GM12878 (cell line): ENCODE data around the gene PDZK1IP1. TPM values are rescaled to one million over a fixed set of nuclear protein-coding genes. Genes with fewer than 3 reads are reported as not detected.

Experiments
- ATAC-seq: fragments of 200-7000 bp; cut with Tn5 transposase; 3 replicates; pipeline ENCODE4 v1.9.1; 2020; ENCODE audit warnings: mild to moderate bottlenecking, moderate library complexity
- BruUV-seq: library from RNA; stranded (reverse); fragments of 400-500 nt; replicated peaks from 2 replicates; lab custom pipeline; 2021; lab: Mats Ljungman, UMichigan
- CTCF ChIA-PET: fragments of 300-600 bp; sonication (Branson Sonifier 250); formaldehyde crosslinking; extraction: SDS; loops from one replicate; lab custom pipeline; 2021; ENCODE audit warnings: inconsistent platforms; lab: Yijun Ruan, JAX
- POLR2A ChIA-PET: fragments of 350-600 bp; formaldehyde crosslinking; extraction: SDS; loops from one replicate; lab custom pipeline; 2021; ENCODE audit warnings: inconsistent platforms; lab: Charles Lee
- RAD21 ChIA-PET: fragments of 300-600 bp; sonication (Branson Sonifier 250); formaldehyde crosslinking; loops from one replicate; lab custom pipeline; 2023; ENCODE audit warnings: antibody characterized with exemption; ENCODE audit not compliant: unreplicated experiment; lab: Charles Lee
- SMC1A ChIA-PET: fragments of 300-600 bp; sonication (Branson Sonifier 250); formaldehyde crosslinking; loops from one replicate; lab custom pipeline; 2023; ENCODE audit not compliant: unreplicated experiment, uncharacterized antibody; lab: Charles Lee
- DNase-seq: peaks from one replicate; pipeline ENCODE4 v3.0.0-alpha.2; 2011; ENCODE audit warnings: low read depth, low spot score
- FAIRE-seq: peaks from 3 replicates; lab custom pipeline; 2011; peaks lifted over from hg19 to GRCh38; lab: Jason Lieb, UNC
- H2AFZ ChIP-seq: 2 replicates; pipeline ENCODE4 v1.6.0; 2011; ENCODE audit warnings: low read depth, low read length, control low read depth; ENCODE audit not compliant: control insufficient read depth
- H3K27ac ChIP-seq: 2 replicates; pipeline ENCODE4 v1.5.1; 2011; ENCODE audit warnings: control low read depth; ENCODE audit not compliant: control insufficient read depth, insufficient read depth
- H3K27me3 ChIP-seq, 2 experiments: replicated peaks in 1 of 2; 2 replicates each; pipeline versions ENCODE4 v1.6.0 to v1.6.1; 2011; ENCODE audit warnings: low read length in 1 of 2; ENCODE audit not compliant: control insufficient read depth in 2 of 2, insufficient read depth in 2 of 2
- H3K36me3 ChIP-seq, 2 experiments: 2 replicates each; pipeline ENCODE4 v1.5.1; 2011; ENCODE audit warnings: low read length in 1 of 2; ENCODE audit not compliant: control insufficient read depth in 2 of 2, insufficient read depth in 2 of 2
- H3K4me1 ChIP-seq: 2 replicates; pipeline ENCODE4 v1.6.1; 2011; ENCODE audit warnings: mild to moderate bottlenecking, low read length, moderate library complexity, mixed read lengths; ENCODE audit not compliant: control insufficient read depth, insufficient read depth
- H3K4me2 ChIP-seq: 2 replicates; pipeline ENCODE4 v1.6.0; 2011; ENCODE audit warnings: control low read depth; ENCODE audit not compliant: control insufficient read depth, insufficient read depth
- H3K4me3 ChIP-seq: fragments of 200-600 bp; sonication (generic); 2 replicates; pipeline ENCODE4 v1.5.1; 2016
- H3K79me2 ChIP-seq: 2 replicates; pipeline ENCODE4 v1.6.0; 2011; ENCODE audit warnings: low read length; ENCODE audit not compliant: control insufficient read depth, insufficient read depth
- H3K9ac ChIP-seq: 2 replicates; pipeline ENCODE4 v1.8.0; 2011; ENCODE audit warnings: low read length, control low read depth, mixed read lengths; ENCODE audit not compliant: control insufficient read depth, insufficient read depth
- H3K9me3 ChIP-seq: replicated peaks from 3 replicates; pipeline ENCODE4 v1.5.1; 2011; ENCODE audit warnings: mild to moderate bottlenecking, low read length; ENCODE audit not compliant: control insufficient read depth, insufficient read depth
- H4K20me1 ChIP-seq: 2 replicates; pipeline ENCODE4 v1.6.0; 2011; ENCODE audit not compliant: control insufficient read depth, insufficient read depth
- EZH2 ChIP-seq: IDR thresholded peaks from 2 replicates; pipeline ENCODE4 v1.6.1; 2012; ENCODE audit warnings: low read depth, mild to moderate bottlenecking, control low read depth, inconsistent platforms, low read length, borderline replicate concordance; ENCODE audit not compliant: control insufficient read depth
- FOS ChIP-seq: IDR thresholded peaks from 3 replicates; pipeline ENCODE4 v1.6.1; 2011; ENCODE audit warnings: borderline replicate concordance; ENCODE audit not compliant: insufficient read length; ENCODE audit errors: extremely low read depth
- HSF1 ChIP-seq: fragments of 150-350 bp; IDR thresholded peaks from 2 replicates; pipeline ENCODE4 v1.6.1; 2014; ENCODE audit warnings: mild to moderate bottlenecking, low read depth, low read length
- IRF4 ChIP-seq: IDR thresholded peaks from 2 replicates; pipeline ENCODE4 v1.6.1; 2011; ENCODE audit warnings: low read depth, low read length
- LARP7 ChIP-seq: fragments of 450-650 bp; IDR thresholded peaks from 2 replicates; pipeline ENCODE4 v1.6.1; 2017; ENCODE audit warnings: mild to moderate bottlenecking
- NFXL1 ChIP-seq: fragments of 450-650 bp; IDR thresholded peaks from 2 replicates; pipeline ENCODE4 v1.6.1; 2017; ENCODE audit warnings: antibody characterized with exemption, mild to moderate bottlenecking, borderline replicate concordance
- RCOR1 ChIP-seq: conservative IDR thresholded peaks from 2 replicates; pipeline ENCODE4 v1.6.1; 2012; ENCODE audit warnings: low read depth, low read length, improper control_type of control experiment
- SP1 ChIP-seq: IDR thresholded peaks from one replicate; pipeline ENCODE4 v1.6.1; 2011; ENCODE audit warnings: low read depth, low read length
- USF1 ChIP-seq: IDR thresholded peaks from 2 replicates; pipeline ENCODE4 v1.6.1; 2011; ENCODE audit warnings: borderline replicate concordance, low read depth, mild to moderate bottlenecking, moderate library complexity, mixed read lengths, low read length; ENCODE audit not compliant: insufficient read depth; ENCODE audit errors: extremely low read length
- WGBS: methylation state at CpG from one replicate; pipeline ENCODE4 v1.1.6; 2016; ENCODE audit warnings: low lambda C conversion rate; ENCODE audit not compliant: insufficient replicate concordance, insufficient coverage; ENCODE audit errors: missing lambda C conversion rate; 5-methylcytosine and 5-hydroxymethylcytosine counted together
- in situ Hi-C: fragments of 300-500 bp; cut with MboI; formaldehyde crosslinking; loops from 9 replicates; pipeline ENCODE4 v1.14.3; 2018; ENCODE audit warnings: mixed read lengths
- intact Hi-C: fragments of 100-400 bp; cut with micrococcal nuclease; formaldehyde crosslinking; loops from one replicate; pipeline ENCODE4 v1.14.2; 2022; ENCODE audit not compliant: unreplicated experiment
- polyA plus RNA-seq, 11 experiments: library from polyadenylated mRNA; depleted of rRNA in 4 of 11; unstranded in 6 of 11; stranded (reverse) in 5 of 11; fragments of >200 nt; fragmentation: Nextera tagmentation in 4 of 11; fragmentation: Illumina TruSeq in 1 of 11; extraction: Ambion mirVana in 4 of 11; extraction: Trizol in 1 of 11; gene quantifications; 1 replicate in 1 of 11; 2 replicates in 10 of 11; pipeline versions ENCODE4 v1.2.1 to v1.2.3, GENCODE V29; 2011 to 2016; ENCODE audit warnings: inconsistent platforms in 2 of 11, missing spikeins in 2 of 11, low read depth in 1 of 11
- total RNA-seq, 4 experiments: library from RNA; depleted of rRNA in 3 of 4; stranded (reverse); fragments of >200 nt in 3 of 4; fragmentation: Illumina TruSeq in 1 of 4; extraction: Trizol in 1 of 4; gene quantifications; 2 replicates each; pipeline versions ENCODE4 v1.2.1 to v1.2.3, GENCODE V29; 2013 to 2021
- TF ChIP-seq, protein P1 (sequence below): IDR thresholded peaks from 2 replicates; pipeline ENCODE4 v1.6.1; 2012; ENCODE audit warnings: low read depth, low read length, improper control_type of control experiment
- TF ChIP-seq, protein P2 (sequence below): fragments of 450-650 bp; IDR thresholded peaks from 2 replicates; pipeline ENCODE4 v1.6.1; 2017; ENCODE audit warnings: mild to moderate bottlenecking, low read depth, inconsistent platforms; ENCODE audit not compliant: poor library complexity, severe bottlenecking

Gene PDZK1IP1
- total and polyA plus RNA-seq, 10 of the 15 experiments (the other 5 are each of a cell fraction or from before 2014, with no cell fraction given): not detected

GRCh38 chr1:47224676-47225399 is 35.0 kb upstream of the PDZK1IP1 start (continued):
- no peak for TF ChIP-seq USF1
- TF ChIP-seq, protein P1, sequence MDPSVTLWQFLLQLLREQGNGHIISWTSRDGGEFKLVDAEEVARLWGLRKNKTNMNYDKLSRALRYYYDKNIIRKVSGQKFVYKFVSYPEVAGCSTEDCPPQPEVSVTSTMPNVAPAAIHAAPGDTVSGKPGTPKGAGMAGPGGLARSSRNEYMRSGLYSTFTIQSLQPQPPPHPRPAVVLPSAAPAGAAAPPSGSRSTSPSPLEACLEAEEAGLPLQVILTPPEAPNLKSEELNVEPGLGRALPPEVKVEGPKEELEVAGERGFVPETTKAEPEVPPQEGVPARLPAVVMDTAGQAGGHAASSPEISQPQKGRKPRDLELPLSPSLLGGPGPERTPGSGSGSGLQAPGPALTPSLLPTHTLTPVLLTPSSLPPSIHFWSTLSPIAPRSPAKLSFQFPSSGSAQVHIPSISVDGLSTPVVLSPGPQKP: no peak
- no peak for TF ChIP-seq SP1
- TF ChIP-seq EZH2: no peak
- TF ChIP-seq NFXL1: no peak
- TF ChIP-seq LARP7: no peak

DNA sequence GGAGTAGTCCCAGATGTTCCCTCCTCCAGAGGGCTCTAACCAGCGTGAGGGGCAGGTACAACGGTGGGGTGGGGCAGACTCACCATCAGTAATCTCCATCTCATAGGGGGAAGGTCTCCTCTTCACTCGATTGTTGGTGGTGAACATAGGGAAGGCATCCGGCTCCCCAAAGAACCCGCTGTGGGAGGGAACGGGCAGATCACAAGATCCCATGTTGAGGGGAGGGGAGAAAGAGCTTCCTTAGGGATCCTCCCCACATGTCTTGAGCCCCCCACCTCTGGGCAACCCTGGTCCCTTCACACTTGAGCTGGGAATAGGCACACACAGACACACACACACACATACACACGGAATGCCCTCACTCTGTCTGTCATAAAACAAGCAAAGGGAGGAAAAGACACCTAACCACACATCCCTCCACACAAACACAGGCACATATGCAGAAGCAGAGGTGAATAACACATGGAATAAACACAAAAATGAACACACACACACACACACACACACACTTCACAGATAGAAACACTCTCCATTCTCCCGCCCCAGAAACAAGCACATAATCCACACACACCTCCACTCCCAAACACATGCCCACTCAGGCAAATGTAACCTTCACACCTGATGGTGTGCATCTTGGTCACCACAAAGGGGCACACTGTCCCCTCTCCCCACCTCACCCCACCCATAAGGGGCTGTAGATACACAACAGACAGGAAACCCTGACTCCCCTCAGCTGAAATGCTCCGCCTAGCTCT is 34.3 kb upstream of the PDZK1IP1 start:
- Histone ChIP-seq H4K20me1 (no peaks in the 10 kb centered on the region), H3K9me3 (no peaks in the 10 kb centered on the region), H3K4me3 (no peak overlapping the region), H3K9ac (no peak overlapping the region), H2AFZ (no peak overlapping the region), H3K36me3 (no peaks in the 10 kb centered on the region), H3K4me2 (no peak overlapping the region), H3K79me2 (no peaks in the 10 kb centered on the region), H3K4me1 (no peaks in the 10 kb centered on the region), H3K27ac (no peak overlapping the region), H3K27me3 (peaks cover 7 to 23% of the 10 kb centered on the region in 2 experiments)
- no peak for ATAC-seq
- FAIRE-seq: no peak
- no TSS peak for BruUV-seq
- 40% methylated on average over 9 of the region's 9 CpGs for WGBS
- ChIA-PET SMC1A (no interaction called here), RAD21 (no interaction called here), POLR2A (no interaction called here), CTCF (no interaction called here)
- intact Hi-C loops (no loop called here), in situ Hi-C loops (no loop called here)
- no peak for TF ChIP-seq SP1
- TF ChIP-seq RCOR1: no peak
- no peak for TF ChIP-seq IRF4
- no peak for TF ChIP-seq FOS
- TF ChIP-seq, protein P2, sequence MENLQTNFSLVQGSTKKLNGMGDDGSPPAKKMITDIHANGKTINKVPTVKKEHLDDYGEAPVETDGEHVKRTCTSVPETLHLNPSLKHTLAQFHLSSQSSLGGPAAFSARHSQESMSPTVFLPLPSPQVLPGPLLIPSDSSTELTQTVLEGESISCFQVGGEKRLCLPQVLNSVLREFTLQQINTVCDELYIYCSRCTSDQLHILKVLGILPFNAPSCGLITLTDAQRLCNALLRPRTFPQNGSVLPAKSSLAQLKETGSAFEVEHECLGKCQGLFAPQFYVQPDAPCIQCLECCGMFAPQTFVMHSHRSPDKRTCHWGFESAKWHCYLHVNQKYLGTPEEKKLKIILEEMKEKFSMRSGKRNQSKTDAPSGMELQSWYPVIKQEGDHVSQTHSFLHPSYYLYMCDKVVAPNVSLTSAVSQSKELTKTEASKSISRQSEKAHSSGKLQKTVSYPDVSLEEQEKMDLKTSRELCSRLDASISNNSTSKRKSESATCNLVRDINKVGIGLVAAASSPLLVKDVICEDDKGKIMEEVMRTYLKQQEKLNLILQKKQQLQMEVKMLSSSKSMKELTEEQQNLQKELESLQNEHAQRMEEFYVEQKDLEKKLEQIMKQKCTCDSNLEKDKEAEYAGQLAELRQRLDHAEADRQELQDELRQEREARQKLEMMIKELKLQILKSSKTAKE: no peak
- TF ChIP-seq HSF1: no peak
- no peak for DNase-seq
